Epithelial cell of proximal tubule (primary cell): ENCODE results near the gene MBD3L2B. TPM values are rescaled to one million over a fixed set of nuclear protein-coding genes. Genes with fewer than 3 reads are reported as not detected.

ENCODE experiments used
- DNase-seq: peaks from one replicate; pipeline ENCODE4 v3.0.0-alpha.2; 2011; ENCODE audit warnings: low read depth
- H3K4me3 ChIP-seq: 2 replicates; pipeline ENCODE4 v1.5.1; 2011; ENCODE audit warnings: low read depth, mild to moderate bottlenecking, low read length
- total RNA-seq: library from RNA; depleted of rRNA; stranded (reverse); fragments of >200 nt; gene quantifications from 2 replicates; pipeline ENCODE4 v1.2.3, GENCODE V29; 2015
- TF ChIP-seq, protein P1 (sequence below): conservative IDR thresholded peaks from 2 replicates; pipeline ENCODE4 v1.5.1; 2012; ENCODE audit warnings: low read depth, mild to moderate bottlenecking, low read length

Gene MBD3L2B
- total RNA-seq, 1 donor from 2014 or later, result not detected

DNA sequence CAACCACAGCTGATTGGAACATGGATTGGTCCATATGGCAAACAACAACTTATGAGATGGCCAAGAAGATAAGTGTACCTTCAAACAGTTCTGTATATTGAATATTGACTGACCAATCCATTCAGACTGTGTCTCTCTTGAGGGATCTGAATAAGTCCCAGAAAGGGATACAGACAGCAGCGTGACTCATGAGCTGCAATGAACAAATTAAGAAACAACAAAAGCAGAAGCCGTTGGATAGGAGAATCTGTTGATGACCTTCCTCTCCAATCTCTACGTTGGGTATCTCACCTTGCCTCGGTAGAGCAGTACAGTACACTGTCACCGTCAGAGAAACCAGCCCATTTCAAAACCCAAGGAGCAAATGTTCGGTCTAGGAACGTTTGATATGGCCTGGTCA, 21.3 kb downstream of the MBD3L2B start:
- TF ChIP-seq, protein P1, sequence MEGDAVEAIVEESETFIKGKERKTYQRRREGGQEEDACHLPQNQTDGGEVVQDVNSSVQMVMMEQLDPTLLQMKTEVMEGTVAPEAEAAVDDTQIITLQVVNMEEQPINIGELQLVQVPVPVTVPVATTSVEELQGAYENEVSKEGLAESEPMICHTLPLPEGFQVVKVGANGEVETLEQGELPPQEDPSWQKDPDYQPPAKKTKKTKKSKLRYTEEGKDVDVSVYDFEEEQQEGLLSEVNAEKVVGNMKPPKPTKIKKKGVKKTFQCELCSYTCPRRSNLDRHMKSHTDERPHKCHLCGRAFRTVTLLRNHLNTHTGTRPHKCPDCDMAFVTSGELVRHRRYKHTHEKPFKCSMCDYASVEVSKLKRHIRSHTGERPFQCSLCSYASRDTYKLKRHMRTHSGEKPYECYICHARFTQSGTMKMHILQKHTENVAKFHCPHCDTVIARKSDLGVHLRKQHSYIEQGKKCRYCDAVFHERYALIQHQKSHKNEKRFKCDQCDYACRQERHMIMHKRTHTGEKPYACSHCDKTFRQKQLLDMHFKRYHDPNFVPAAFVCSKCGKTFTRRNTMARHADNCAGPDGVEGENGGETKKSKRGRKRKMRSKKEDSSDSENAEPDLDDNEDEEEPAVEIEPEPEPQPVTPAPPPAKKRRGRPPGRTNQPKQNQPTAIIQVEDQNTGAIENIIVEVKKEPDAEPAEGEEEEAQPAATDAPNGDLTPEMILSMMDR, result no peak
- H3K4me3 ChIP-seq, result no peak overlapping the region
- no peak for DNase-seq

DNA sequence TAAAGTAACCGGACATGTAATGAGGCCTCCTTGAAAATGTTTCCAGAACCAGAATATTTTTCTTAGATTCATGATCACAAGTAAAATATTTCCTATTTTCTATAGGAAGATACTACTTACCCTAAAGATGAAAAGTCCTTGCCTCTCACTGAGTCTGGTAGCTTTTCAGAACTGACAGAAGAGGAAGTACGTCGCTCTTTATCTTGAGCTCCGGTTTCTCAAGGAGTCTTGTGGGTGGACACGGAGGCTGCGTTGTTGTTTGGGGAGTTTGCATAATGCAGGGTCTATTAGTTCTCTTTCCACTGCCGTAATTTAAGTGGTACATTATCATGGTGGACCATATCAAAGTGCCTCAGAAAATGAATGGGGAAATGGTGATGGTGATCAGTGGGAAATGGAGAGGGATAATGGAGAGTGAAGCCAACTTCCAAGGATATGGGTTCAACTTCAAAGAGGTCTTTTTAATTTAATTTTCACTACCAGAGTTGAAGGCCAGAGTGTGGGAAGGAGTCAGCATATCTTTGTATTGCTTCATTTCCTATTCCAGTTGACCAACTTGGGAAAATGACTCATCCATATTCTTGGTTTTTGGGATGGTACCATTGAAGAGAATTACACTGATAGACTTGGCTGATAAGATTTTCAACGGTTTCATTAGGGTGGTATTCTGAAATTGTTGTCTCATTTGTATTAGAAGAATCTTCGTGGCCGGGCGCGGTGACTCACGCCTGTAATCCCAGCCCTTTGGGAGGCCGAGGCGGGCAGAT, 23.4 kb downstream of the MBD3L2B start:
- DNase-seq, result no peak
- TF ChIP-seq, protein P1, result no peak
- no peak overlapping the region for H3K4me3 ChIP-seq

DNA sequence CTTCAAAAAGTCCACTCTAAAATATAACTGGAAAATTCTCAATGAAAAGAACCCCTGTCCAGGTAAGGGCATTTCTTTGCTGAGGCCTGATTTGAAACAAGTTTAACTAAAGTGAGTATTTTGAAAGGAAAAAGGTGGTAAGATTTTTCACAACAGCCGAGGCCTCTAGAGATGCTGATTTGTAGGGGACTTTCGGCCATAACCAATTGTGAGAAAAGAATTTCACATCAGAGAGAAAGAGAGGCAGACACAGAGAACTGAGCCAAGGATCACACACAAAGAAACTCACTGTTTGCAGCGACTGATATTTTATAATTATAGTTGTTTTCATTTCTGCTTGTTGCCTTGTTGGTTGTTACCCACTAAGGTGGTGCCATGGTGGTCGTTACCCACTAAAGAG, 24.4 kb downstream of the MBD3L2B start:
- no peak for DNase-seq
- no peak overlapping the region for H3K4me3 ChIP-seq
- TF ChIP-seq, protein P1, result no peak

DNA sequence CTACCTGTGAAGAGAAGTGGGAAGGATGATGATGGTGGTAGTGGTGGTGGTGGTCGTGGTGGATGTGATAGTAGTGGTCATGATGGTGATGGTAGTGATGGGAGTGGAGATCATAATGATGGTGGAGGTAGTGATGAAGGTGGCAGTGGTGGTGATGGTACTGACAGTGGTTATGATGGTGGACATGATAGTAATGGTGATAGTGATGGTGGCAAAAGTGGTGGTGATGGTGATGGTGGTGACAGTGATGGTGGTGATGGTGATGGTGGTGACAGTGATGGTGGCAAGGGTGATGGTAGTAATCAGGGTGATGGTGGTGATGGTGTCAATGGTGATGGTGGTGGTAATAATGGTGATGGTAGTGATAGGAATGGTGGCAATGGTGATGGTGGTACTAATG, 26.2 kb downstream of the MBD3L2B start:
- DNase-seq, result no peak
- H3K4me3 ChIP-seq, result no peak overlapping the region
- TF ChIP-seq, protein P1, result no peak

DNA sequence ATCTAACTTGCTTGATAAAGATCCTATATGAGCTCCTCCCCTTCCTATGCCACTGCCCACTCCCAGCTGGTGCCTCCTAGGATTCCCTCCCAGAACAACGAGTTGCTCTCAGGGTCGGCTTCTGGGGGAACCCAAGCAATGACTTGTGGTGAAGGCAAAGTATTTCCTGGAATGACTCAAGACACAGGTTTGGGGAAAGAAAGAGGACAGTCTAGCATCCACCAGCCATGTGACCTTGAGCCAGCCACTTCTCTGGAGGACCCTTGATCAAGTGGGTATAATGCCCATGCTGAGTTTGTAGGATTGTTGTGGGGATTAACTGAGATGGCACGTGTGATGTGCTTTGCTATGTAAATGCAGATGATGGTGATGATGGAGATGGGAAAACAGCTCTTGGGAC, 33.0 kb downstream of the MBD3L2B start:
- DNase-seq, result no peak
- TF ChIP-seq, protein P1, result no peak
- no peak overlapping the region for H3K4me3 ChIP-seq

DNA sequence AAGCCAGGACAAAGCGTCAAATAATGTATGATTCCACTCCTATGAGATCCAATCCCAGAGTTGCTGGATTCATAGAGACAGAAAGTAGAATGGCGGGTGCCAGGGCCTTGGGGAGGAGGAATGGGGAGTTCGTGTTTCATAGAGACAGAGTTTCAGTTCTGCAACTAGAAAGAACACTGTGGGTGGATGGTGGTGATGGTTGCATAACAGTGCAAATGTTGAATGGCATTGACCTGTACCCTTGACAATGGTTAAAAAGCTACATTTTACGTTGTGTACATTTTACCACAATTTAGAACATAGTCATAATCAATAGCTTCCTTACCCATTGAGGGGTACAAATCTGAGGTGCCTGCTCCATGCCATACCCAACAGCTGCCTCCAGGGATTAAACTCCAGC, 33.4 kb downstream of the MBD3L2B start:
- no peak for DNase-seq
- H3K4me3 ChIP-seq, result no peak overlapping the region
- TF ChIP-seq, protein P1, result no peak

DNA sequence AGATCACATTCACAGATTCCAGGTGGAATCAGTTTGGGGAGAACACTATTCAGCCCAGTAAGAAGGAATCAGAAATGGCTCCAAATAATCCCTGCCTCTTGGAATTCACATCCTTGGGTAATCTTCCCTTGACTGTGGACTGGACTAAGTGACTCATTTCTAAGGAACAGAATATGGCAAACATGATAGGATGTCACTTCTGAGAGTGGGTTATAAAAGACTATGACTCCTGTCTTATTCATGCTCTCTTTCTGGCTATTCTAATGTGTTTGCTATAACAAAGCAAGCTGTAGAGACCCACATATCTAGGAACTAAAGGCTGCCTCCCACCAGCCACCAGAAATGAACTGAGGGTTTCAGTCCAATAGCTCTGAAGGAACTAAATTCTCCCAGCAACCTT, 37.8 kb downstream of the MBD3L2B start:
- TF ChIP-seq, protein P1, result no peak
- H3K4me3 ChIP-seq, result no peak overlapping the region
- no peak for DNase-seq
